Suprapubic skin (tissue), 4 donors: Measurements from ENCODE around the gene FANCE. TPM values are rescaled to one million over a fixed set of nuclear protein-coding genes. Genes with fewer than 3 reads are reported as not detected.

Experiments
- DNase-seq, 2 donors: peaks; one replicate each; pipeline ENCODE4 v3.0.0-alpha.2; 2019; ENCODE audit warnings: low spot score in 2 of 2
- H3K27ac ChIP-seq: fragments of 200-600 bp; sonication (generic); one replicate; pipeline ENCODE4 v1.5.1; 2019
- H3K27me3 ChIP-seq: fragments of 200-600 bp; sonication (generic); one replicate; pipeline ENCODE4 v1.5.1; 2019
- H3K36me3 ChIP-seq: fragments of 200-600 bp; sonication (generic); one replicate; pipeline ENCODE4 v1.5.1; 2019
- H3K4me1 ChIP-seq: fragments of 200-600 bp; sonication (generic); one replicate; pipeline ENCODE4 v1.5.1; 2019
- H3K4me3 ChIP-seq: fragments of 200-600 bp; sonication (generic); one replicate; pipeline ENCODE4 v1.5.1; 2019; ENCODE audit warnings: mild to moderate bottlenecking
- H3K9me3 ChIP-seq: fragments of 200-600 bp; sonication (generic); one replicate; pipeline ENCODE4 v1.5.1; 2019
- CTCF ChIP-seq, 2 donors: fragments of 200-600 bp in 1 of 2; fragments of 450-650 bp in 1 of 2; sonication (generic) in 1 of 2; IDR thresholded peaks; one replicate each; pipeline ENCODE4 v1.5.1; 2016 to 2019; ENCODE audit warnings: antibody characterized with exemption in 2 of 2, mild to moderate bottlenecking in 1 of 2, moderate library complexity in 1 of 2
- EP300 ChIP-seq: sonication (generic); formaldehyde crosslinking; IDR thresholded peaks from one replicate; pipeline ENCODE4 v1.6.1; 2017; ENCODE audit warnings: antibody characterized with exemption
- POLR2A ChIP-seq, 2 donors: fragments of 450-650 bp; IDR thresholded peaks; one replicate each; pipeline ENCODE4 v1.6.1; 2017; ENCODE audit warnings: antibody characterized with exemption in 2 of 2, mild to moderate bottlenecking in 2 of 2, moderate library complexity in 2 of 2
- POLR2AphosphoS5 ChIP-seq, 3 donors: sonication (generic); formaldehyde crosslinking; IDR thresholded peaks; one replicate each; pipeline ENCODE4 v1.6.1; 2017; ENCODE audit warnings: antibody characterized with exemption in 3 of 3
- WGBS: methylation state at CpG from one replicate; pipeline ENCODE4 v1.1.5; 2018; 5-methylcytosine and 5-hydroxymethylcytosine counted together
- total RNA-seq, 4 donors: library from RNA; depleted of rRNA; stranded (reverse); fragments of >200 nt; gene quantifications; one replicate each; pipeline ENCODE4 v1.1.0, GENCODE V29; 2016

Gene FANCE, protein sequence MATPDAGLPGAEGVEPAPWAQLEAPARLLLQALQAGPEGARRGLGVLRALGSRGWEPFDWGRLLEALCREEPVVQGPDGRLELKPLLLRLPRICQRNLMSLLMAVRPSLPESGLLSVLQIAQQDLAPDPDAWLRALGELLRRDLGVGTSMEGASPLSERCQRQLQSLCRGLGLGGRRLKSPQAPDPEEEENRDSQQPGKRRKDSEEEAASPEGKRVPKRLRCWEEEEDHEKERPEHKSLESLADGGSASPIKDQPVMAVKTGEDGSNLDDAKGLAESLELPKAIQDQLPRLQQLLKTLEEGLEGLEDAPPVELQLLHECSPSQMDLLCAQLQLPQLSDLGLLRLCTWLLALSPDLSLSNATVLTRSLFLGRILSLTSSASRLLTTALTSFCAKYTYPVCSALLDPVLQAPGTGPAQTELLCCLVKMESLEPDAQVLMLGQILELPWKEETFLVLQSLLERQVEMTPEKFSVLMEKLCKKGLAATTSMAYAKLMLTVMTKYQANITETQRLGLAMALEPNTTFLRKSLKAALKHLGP
- total RNA-seq: 10 to 100 TPM; 20.6 to 25.6 (median 21.6) TPM

- Histone ChIP-seq H3K9me3 (no peaks in the 10 kb centered on the region), H3K27ac (peak within 1 kb of the TSS; percentile 73), H3K36me3 (peaks cover 9% of the 10 kb centered on the region), H3K4me3 (peak within 1 kb of the TSS; percentile 74), H3K27me3 (no peaks in the 10 kb centered on the region), H3K4me1 (peaks cover 45% of the 10 kb centered on the region)
- TF ChIP-seq CTCF (IDR thresholded peaks at IDR 0.05) (no peak), EP300 (no peak), POLR2A (IDR thresholded peaks at IDR 0.05) (no peak), POLR2AphosphoS5 (IDR thresholded peaks at IDR 0.05) (peak in 1 of 3 donors; percentile 66)
- WGBS: under 1% methylated on average over 37 of the region's 87 CpGs
- peak; percentile 98 for DNase-seq
These were observed at the start of gene FANCE for GRCh38 chr6:35452183-35453090. Gene FANCE (plus strand): TSS chr6:35452338. CDS start chr6:35452546, 208 bp downstream.

DNA sequence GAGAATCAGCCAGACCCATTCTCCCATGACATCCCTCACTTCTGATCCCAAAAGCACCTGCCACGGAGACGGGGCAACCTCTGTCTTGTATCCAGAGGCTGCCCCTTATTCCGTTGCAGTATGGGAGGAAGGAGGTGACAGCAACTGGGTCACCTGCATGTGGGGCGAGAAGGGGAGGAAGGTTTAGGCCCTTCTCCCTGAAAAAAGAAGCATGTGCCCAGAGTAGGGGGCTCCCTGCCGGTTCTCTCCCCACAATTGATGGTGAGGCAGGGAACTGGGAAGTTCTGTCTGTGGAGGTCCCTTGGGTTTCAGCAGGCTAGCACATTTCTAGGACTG lies 49.3 kb upstream of the FANCE start:
- Histone ChIP-seq H3K4me3 (no peak overlapping the region), H3K9me3 (no peaks in the 10 kb centered on the region), H3K27me3 (no peaks in the 10 kb centered on the region), H3K27ac (no peak overlapping the region), H3K4me1 (no peaks in the 10 kb centered on the region), H3K36me3 (peaks cover 2% of the 10 kb centered on the region)
- WGBS: 95% methylated on average over 5 of the region's 5 CpGs
- DNase-seq: no peak
- TF ChIP-seq POLR2A (IDR thresholded peaks at IDR 0.05) (no peak), EP300 (no peak), POLR2AphosphoS5 (IDR thresholded peaks at IDR 0.05) (no peak), CTCF (IDR thresholded peaks at IDR 0.05) (no peak)

DNA sequence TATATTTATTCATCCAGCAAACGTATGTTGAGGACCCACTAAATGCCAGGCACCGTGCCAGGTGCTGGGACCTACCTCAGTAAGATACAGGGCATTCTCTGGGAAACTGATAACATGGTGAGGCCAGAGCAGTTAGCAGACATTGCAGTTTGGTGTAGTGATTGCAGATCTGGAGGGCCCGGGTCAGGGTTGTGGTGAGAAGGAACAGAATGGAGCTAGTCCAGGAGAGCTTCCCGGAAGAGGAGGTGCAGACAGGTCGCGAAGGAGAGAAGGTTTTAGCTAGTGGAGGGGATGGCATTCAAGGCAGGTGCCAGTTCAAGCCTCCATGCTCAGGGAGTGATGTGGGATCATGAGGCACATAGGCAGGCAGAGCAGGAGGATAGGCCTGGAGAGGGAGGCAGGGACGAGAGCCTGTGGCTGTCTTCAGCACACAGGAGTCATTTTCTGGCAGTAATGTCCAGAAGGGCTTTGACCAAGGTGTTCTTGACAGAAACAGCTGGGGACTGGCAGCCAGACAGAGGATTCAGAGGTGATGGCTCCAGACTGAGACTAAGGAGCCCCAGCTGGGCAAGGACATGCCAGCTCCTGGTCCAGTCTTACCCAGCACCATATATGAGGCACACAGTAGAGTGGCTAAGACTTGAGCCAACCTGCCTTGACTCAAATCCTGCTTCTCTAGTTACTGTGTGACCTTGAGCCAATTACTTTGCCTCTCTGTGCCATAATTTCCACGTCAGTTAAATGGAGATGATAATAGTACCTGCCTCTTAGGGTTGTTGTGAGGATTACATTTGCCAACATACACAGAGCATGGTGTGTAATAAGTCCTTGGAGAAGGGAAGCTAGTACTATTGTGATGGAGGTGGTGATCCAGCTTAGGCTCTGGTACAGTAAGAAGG lies 48.3 kb upstream of the FANCE start:
- TF ChIP-seq EP300 (no peak), CTCF (IDR thresholded peaks at IDR 0.05) (no peak), POLR2A (IDR thresholded peaks at IDR 0.05) (no peak), POLR2AphosphoS5 (IDR thresholded peaks at IDR 0.05) (no peak)
- 93% methylated on average over 8 of the region's 8 CpGs for WGBS
- no peaks in the 10 kb centered on the region for H3K36me3 ChIP-seq

DNA sequence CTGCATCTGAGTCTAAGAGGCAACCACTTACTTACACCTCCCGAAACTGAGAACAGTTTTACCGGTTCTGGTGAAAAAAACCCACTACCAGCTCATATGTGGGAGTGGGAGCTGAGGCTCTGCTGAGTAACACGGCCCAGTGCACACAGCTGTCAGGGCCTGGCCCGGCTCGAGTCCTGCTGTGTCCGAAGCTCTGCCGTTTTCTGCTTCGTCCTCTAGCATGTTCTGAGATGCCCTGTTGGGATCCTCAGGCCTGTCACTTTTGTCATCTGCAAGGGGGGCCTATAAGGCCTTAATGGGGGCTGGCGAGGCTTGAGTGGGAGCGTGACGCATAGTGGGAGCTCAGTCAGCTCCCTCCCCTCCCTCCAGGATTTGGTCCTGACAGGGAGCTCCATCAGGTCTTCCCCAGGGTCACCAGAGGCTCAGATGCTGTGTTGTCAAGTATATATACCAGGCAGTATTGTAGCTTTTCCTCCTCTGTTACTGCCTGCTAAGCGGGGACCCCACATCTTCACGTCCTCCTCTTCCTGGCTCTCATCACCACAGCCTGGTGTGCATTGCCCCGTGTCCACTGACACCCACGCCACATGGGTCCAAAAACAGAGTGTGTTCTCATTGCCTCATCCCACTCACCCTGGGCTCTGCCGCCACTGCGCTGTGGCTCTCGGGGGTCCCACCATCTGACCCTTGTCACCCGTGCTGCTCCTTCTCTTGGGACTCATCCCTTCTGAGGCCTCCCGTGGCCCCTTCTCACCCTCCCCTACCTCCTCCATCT lies 45.2 kb upstream of the FANCE start:
- Histone ChIP-seq H3K9me3 (no peaks in the 10 kb centered on the region), H3K36me3 (peaks cover 12% of the 10 kb centered on the region), H3K27ac (no peak overlapping the region), H3K27me3 (no peaks in the 10 kb centered on the region), H3K4me1 (peaks cover 5% of the 10 kb centered on the region), H3K4me3 (no peak overlapping the region)
- TF ChIP-seq CTCF (IDR thresholded peaks at IDR 0.05) (no peak), POLR2A (IDR thresholded peaks at IDR 0.05) (no peak), EP300 (no peak), POLR2AphosphoS5 (IDR thresholded peaks at IDR 0.05) (no peak)
- WGBS: 87% methylated on average over 18 of the region's 20 CpGs
- no peak for DNase-seq

More for the DNA sequence above, 48.3 kb upstream of the FANCE start:
- H3K27me3 ChIP-seq: no peaks in the 10 kb centered on the region
- no peaks in the 10 kb centered on the region for H3K9me3 ChIP-seq
- DNase-seq: no peak
- no peak overlapping the region for H3K27ac ChIP-seq
- no peaks in the 10 kb centered on the region for H3K4me1 ChIP-seq
- no peak overlapping the region for H3K4me3 ChIP-seq
